ENCODE data around the gene FMN2. TPM values are rescaled to one million over a fixed set of nuclear protein-coding genes. Genes with fewer than 3 reads are reported as not detected.

The FMN2 gene
- total RNA-seq, 1 experiment from 2014 or later = not detected

DNA sequence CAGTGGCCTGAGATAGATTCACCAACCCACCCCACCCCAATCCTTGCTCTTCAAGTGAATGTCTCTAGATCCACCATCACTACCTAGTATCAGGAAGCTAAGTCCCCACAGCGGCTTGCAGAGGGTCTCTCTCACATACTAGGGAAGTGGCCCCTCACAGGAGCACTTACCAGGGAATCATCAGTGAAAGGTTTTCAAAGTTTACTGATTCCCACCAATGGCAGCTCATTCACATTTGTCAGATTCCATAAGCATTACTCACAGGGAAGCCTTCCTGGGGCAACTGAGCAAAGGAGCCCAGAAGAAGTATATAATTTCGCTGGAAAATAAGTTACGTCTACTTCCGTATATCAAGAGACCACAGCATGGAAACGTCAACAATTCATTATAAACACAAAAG lies 399.5 kb downstream of the FMN2 start:
- no peak overlapping the region for H3K4me3 ChIP-seq (ENCODE audit: low read length)
- H3K9me3 ChIP-seq (ENCODE audit: low read length) = no peaks in the 10 kb centered on the region; the same call in 1 of the 2 replicates
- H4K20me1 ChIP-seq (ENCODE audit: insufficient read depth, low read depth, low read length) = no peaks in the 10 kb centered on the region
- DNase-seq = no peak
- no peak overlapping the region for H2AFZ ChIP-seq (ENCODE audit: low read length)
- no peak overlapping the region for H3K9ac ChIP-seq (ENCODE audit: low read length)
- H3K27me3 ChIP-seq (ENCODE audit: low read length) = no peaks in the 10 kb centered on the region
- no peaks in the 10 kb centered on the region for H3K79me2 ChIP-seq (ENCODE audit: low read length)
- H3K36me3 ChIP-seq (ENCODE audit: insufficient read depth, low read length) = no peaks in the 10 kb centered on the region
- no peaks in the 10 kb centered on the region for H3K9me2 ChIP-seq (replicated peaks; ENCODE audit: insufficient read depth, low read length)
- H3K4me2 ChIP-seq (ENCODE audit: low read depth, low read length, poor library complexity, severe bottlenecking) = no peak overlapping the region
- no peaks in the 10 kb centered on the region for H3K4me1 ChIP-seq (ENCODE audit: low read length)
- no peak overlapping the region for H3K27ac ChIP-seq (ENCODE audit: low read length)

- Histone ChIP-seq H3K9me3 (ENCODE audit: low read length) (no peaks in the 10 kb centered on the region; the same call in 1 of the 2 replicates), H3K9me2 (replicated peaks; ENCODE audit: insufficient read depth, low read length) (no peaks in the 10 kb centered on the region), H3K79me2 (ENCODE audit: low read length) (no peaks in the 10 kb centered on the region), H4K20me1 (ENCODE audit: insufficient read depth, low read depth, low read length) (no peaks in the 10 kb centered on the region), H2AFZ (ENCODE audit: low read length) (no peak overlapping the region), H3K4me2 (ENCODE audit: low read depth, low read length, poor library complexity, severe bottlenecking) (no peak overlapping the region), H3K4me3 (ENCODE audit: low read length) (no peak overlapping the region), H3K36me3 (ENCODE audit: insufficient read depth, low read length) (no peaks in the 10 kb centered on the region), H3K9ac (ENCODE audit: low read length) (no peak overlapping the region), H3K4me1 (ENCODE audit: low read length) (no peaks in the 10 kb centered on the region), H3K27ac (ENCODE audit: low read length) (no peak overlapping the region), H3K27me3 (ENCODE audit: low read length) (no peaks in the 10 kb centered on the region)
- no peak for DNase-seq
Measured at GRCh38 chr1:240491796-240492195, 400.1 kb downstream of the FMN2 start.

DNA sequence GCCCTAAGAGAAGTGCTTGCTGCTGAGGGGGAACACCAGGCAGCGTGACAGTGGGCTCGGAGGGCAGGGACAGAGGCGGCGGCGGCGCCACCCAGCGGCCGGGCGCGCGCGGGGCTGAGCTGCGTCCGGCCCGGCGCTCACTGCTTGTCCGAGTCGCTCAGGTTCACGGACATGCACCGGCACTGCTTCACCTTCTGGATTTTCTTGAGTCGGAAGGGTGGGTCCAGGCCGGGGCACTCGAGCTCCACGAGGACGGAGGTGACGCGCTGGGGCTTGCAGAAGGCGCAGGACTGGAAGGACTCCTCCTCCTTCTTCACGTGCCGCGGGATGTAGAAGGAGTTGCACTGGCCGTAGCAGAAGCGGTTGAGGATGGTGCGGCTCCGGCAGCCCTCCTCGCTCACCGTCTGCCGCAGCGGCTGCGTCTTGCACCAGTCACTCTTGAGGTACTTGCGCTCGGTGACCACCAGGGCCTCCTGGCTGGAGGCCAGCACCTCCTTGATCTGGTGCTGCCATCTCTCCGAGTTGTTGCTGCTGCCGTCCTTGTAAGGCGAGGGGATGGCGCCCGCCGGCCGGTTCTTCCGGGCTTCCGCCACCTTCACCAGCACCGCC lies 401.3 kb downstream of the FMN2 start:
- Histone ChIP-seq H3K4me2 (ENCODE audit: low read depth, low read length, poor library complexity, severe bottlenecking) (no peak overlapping the region), H3K36me3 (ENCODE audit: insufficient read depth, low read length) (no peaks in the 10 kb centered on the region), H3K79me2 (ENCODE audit: low read length) (no peaks in the 10 kb centered on the region), H3K9me2 (replicated peaks; ENCODE audit: insufficient read depth, low read length) (no peaks in the 10 kb centered on the region), H3K4me3 (ENCODE audit: low read length) (no peak overlapping the region), H3K9ac (ENCODE audit: low read length) (no peak overlapping the region), H4K20me1 (ENCODE audit: insufficient read depth, low read depth, low read length) (no peaks in the 10 kb centered on the region), H3K27me3 (ENCODE audit: low read length) (no peaks in the 10 kb centered on the region), H3K27ac (ENCODE audit: low read length) (no peak overlapping the region), H3K9me3 (ENCODE audit: low read length) (no peaks in the 10 kb centered on the region; the same call in 1 of the 2 replicates), H2AFZ (ENCODE audit: low read length) (no peak overlapping the region), H3K4me1 (ENCODE audit: low read length) (no peaks in the 10 kb centered on the region)
- DNase-seq = no peak

GRCh38 chr1:240495601-240496000 lies 403.9 kb downstream of the FMN2 start:
- H3K79me2 ChIP-seq (ENCODE audit: low read length) = no peaks in the 10 kb centered on the region
- no peak overlapping the region for H3K9ac ChIP-seq (ENCODE audit: low read length)
- no peak overlapping the region for H3K27ac ChIP-seq (ENCODE audit: low read length)
- no peak overlapping the region for H3K4me3 ChIP-seq (ENCODE audit: low read length)
- H3K27me3 ChIP-seq (ENCODE audit: low read length) = no peaks in the 10 kb centered on the region
- no peaks in the 10 kb centered on the region for H3K4me1 ChIP-seq (ENCODE audit: low read length)
- H3K9me2 ChIP-seq (replicated peaks; ENCODE audit: insufficient read depth, low read length) = no peaks in the 10 kb centered on the region
- no peak for DNase-seq
- H3K4me2 ChIP-seq (ENCODE audit: low read depth, low read length, poor library complexity, severe bottlenecking) = no peak overlapping the region
- H3K9me3 ChIP-seq (ENCODE audit: low read length) = no peaks in the 10 kb centered on the region; the same call in 1 of the 2 replicates
- H4K20me1 ChIP-seq (ENCODE audit: insufficient read depth, low read depth, low read length) = no peaks in the 10 kb centered on the region
- H3K36me3 ChIP-seq (ENCODE audit: insufficient read depth, low read length) = no peaks in the 10 kb centered on the region
- no peak overlapping the region for H2AFZ ChIP-seq (ENCODE audit: low read length)

DNA sequence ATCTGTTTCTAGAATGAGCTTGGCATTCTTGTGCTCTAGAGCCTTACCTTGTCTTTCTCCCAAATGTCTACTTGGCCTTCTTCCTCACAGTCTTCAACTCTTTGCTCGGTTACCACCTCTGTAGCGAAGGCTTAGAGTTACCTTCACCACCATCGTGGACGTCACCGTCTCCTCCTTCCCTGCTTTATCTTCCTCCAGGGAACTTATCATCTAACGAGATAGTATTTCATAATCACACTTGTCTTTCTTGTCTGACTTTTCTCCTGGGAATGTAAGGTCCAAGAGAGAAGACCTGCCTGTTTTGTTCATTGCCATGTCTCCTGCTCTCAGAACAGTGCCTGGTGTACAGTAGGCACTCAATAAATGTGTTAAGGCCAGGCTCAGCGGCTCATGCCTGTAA lies 404.7 kb downstream of the FMN2 start:
- Histone ChIP-seq H3K9me3 (ENCODE audit: low read length) (no peaks in the 10 kb centered on the region; the same call in 1 of the 2 replicates), H3K4me3 (ENCODE audit: low read length) (no peak overlapping the region)

DNA sequence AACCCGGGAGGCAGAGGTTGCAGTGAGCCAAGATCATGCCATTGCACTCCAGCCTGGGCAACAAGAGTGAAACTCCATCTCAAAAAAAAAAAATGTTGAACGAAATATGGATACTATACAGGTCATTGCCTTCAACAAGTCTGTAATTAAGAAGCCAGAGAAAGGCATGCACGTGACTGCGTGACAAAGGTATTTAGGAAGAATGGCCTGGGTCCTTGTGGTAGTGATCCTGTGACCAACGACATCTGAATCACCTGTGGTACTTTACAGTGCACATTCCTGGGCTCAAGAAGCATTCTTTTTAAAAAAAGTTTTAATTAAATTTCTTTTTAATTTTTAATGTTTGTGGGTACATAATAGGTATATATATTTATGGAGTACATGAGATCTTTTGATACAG lies 405.3 kb downstream of the FMN2 start:
- H3K4me3 ChIP-seq (ENCODE audit: low read length) = no peak overlapping the region
- H2AFZ ChIP-seq (ENCODE audit: low read length) = no peak overlapping the region
- no peaks in the 10 kb centered on the region for H3K79me2 ChIP-seq (ENCODE audit: low read length)
- no peak for DNase-seq
- no peaks in the 10 kb centered on the region; the same call in 1 of the 2 replicates for H3K9me3 ChIP-seq (ENCODE audit: low read length)
- no peaks in the 10 kb centered on the region for H3K4me1 ChIP-seq (ENCODE audit: low read length)
- no peak overlapping the region for H3K9ac ChIP-seq (ENCODE audit: low read length)
- H4K20me1 ChIP-seq (ENCODE audit: insufficient read depth, low read depth, low read length) = no peaks in the 10 kb centered on the region
- no peak overlapping the region for H3K4me2 ChIP-seq (ENCODE audit: low read depth, low read length, poor library complexity, severe bottlenecking)
- no peaks in the 10 kb centered on the region for H3K27me3 ChIP-seq (ENCODE audit: low read length)
- no peaks in the 10 kb centered on the region for H3K9me2 ChIP-seq (replicated peaks; ENCODE audit: insufficient read depth, low read length)
- no peak overlapping the region for H3K27ac ChIP-seq (ENCODE audit: low read length)
- no peaks in the 10 kb centered on the region for H3K36me3 ChIP-seq (ENCODE audit: insufficient read depth, low read length)

More for the DNA sequence above, 404.7 kb downstream of the FMN2 start:
- no peaks in the 10 kb centered on the region for H3K4me1 ChIP-seq (ENCODE audit: low read length)
- H3K9me2 ChIP-seq (replicated peaks; ENCODE audit: insufficient read depth, low read length) = no peaks in the 10 kb centered on the region
- H3K79me2 ChIP-seq (ENCODE audit: low read length) = no peaks in the 10 kb centered on the region
- H3K36me3 ChIP-seq (ENCODE audit: insufficient read depth, low read length) = no peaks in the 10 kb centered on the region
- no peak overlapping the region for H3K27ac ChIP-seq (ENCODE audit: low read length)
- H3K27me3 ChIP-seq (ENCODE audit: low read length) = no peaks in the 10 kb centered on the region
- no peak overlapping the region for H3K9ac ChIP-seq (ENCODE audit: low read length)
- H4K20me1 ChIP-seq (ENCODE audit: insufficient read depth, low read depth, low read length) = no peaks in the 10 kb centered on the region
- no peak overlapping the region for H2AFZ ChIP-seq (ENCODE audit: low read length)
- DNase-seq = no peak
- no peak overlapping the region for H3K4me2 ChIP-seq (ENCODE audit: low read depth, low read length, poor library complexity, severe bottlenecking)

- H3K36me3 ChIP-seq (ENCODE audit: insufficient read depth, low read length) = no peaks in the 10 kb centered on the region
- H3K4me1 ChIP-seq (ENCODE audit: low read length) = no peaks in the 10 kb centered on the region
- no peak for DNase-seq
- no peaks in the 10 kb centered on the region for H3K27me3 ChIP-seq (ENCODE audit: low read length)
- no peaks in the 10 kb centered on the region for H3K9me2 ChIP-seq (replicated peaks; ENCODE audit: insufficient read depth, low read length)
- no peak overlapping the region for H3K9ac ChIP-seq (ENCODE audit: low read length)
- no peak overlapping the region for H3K4me3 ChIP-seq (ENCODE audit: low read length)
- H3K9me3 ChIP-seq (ENCODE audit: low read length) = no peaks in the 10 kb centered on the region; the same call in 1 of the 2 replicates
- no peak overlapping the region for H3K4me2 ChIP-seq (ENCODE audit: low read depth, low read length, poor library complexity, severe bottlenecking)
- no peak overlapping the region for H3K27ac ChIP-seq (ENCODE audit: low read length)
- H4K20me1 ChIP-seq (ENCODE audit: insufficient read depth, low read depth, low read length) = no peaks in the 10 kb centered on the region
- H3K79me2 ChIP-seq (ENCODE audit: low read length) = no peaks in the 10 kb centered on the region
- H2AFZ ChIP-seq (ENCODE audit: low read length) = no peak overlapping the region
Measured at GRCh38 chr1:240497908-240498307, 406.2 kb downstream of the FMN2 start.

DNA sequence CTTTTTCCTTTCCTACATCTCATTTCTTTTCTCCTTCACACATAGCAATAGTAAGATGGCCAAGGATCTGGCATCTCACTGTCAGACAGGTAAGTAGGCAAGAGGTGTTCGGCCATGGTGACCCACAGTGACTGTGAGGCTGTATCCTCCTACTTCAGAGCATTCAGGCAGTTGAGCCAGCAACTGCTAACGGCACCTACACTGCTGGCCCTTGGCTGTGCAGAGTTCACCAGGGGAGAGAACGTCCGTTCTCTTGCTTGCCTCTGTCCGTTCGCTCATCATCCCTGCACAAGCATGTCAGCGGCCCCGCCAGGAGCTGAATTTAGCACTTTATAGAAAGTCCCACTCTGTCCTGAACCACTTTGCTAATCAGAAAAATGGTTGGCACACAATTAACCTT lies 406.7 kb downstream of the FMN2 start:
- no peaks in the 10 kb centered on the region for H4K20me1 ChIP-seq (ENCODE audit: insufficient read depth, low read depth, low read length)
- no peaks in the 10 kb centered on the region for H3K4me1 ChIP-seq (ENCODE audit: low read length)
- H3K9ac ChIP-seq (ENCODE audit: low read length) = no peak overlapping the region
- DNase-seq = no peak
- H3K27ac ChIP-seq (ENCODE audit: low read length) = no peak overlapping the region
- no peaks in the 10 kb centered on the region for H3K9me2 ChIP-seq (replicated peaks; ENCODE audit: insufficient read depth, low read length)
- no peak overlapping the region for H3K4me2 ChIP-seq (ENCODE audit: low read depth, low read length, poor library complexity, severe bottlenecking)
- no peak overlapping the region for H2AFZ ChIP-seq (ENCODE audit: low read length)
- no peaks in the 10 kb centered on the region; the same call in 1 of the 2 replicates for H3K9me3 ChIP-seq (ENCODE audit: low read length)
- no peak overlapping the region for H3K4me3 ChIP-seq (ENCODE audit: low read length)
- H3K36me3 ChIP-seq (ENCODE audit: insufficient read depth, low read length) = no peaks in the 10 kb centered on the region
- H3K27me3 ChIP-seq (ENCODE audit: low read length) = no peaks in the 10 kb centered on the region
- H3K79me2 ChIP-seq (ENCODE audit: low read length) = no peaks in the 10 kb centered on the region

All from Karpas-422 (cell line).